Mesothelial cell of epicardium (in vitro differentiated cells): ENCODE results near the gene NFATC2. TPM values are rescaled to one million over a fixed set of nuclear protein-coding genes. Genes with fewer than 3 reads are reported as not detected.

Source experiments
- DNase-seq, 2 experiments: peaks; one replicate each; pipeline ENCODE4 v3.0.0; 2021; ENCODE audit warnings: low spot score in 2 of 2; ENCODE audit not compliant: unreplicated experiment in 2 of 2
- H3K27ac Mint-ChIP-seq: 2 replicates; pipeline ENCODE4 v1.8.0; 2021; ENCODE audit warnings: mixed read lengths
- H3K27me3 Mint-ChIP-seq: 2 replicates; pipeline ENCODE4 v1.8.0; 2021; ENCODE audit warnings: low read depth, mixed read lengths
- H3K36me3 Mint-ChIP-seq: 2 replicates; pipeline ENCODE4 v1.8.0; 2021; ENCODE audit warnings: mixed read lengths
- H3K4me1 Mint-ChIP-seq: 2 replicates; pipeline ENCODE4 v1.8.0; 2021; ENCODE audit warnings: mixed read lengths
- H3K4me3 Mint-ChIP-seq: 2 replicates; pipeline ENCODE4 v1.8.0; 2021; ENCODE audit warnings: mild to moderate bottlenecking, moderate library complexity, mixed read lengths
- H3K9me3 Mint-ChIP-seq: 2 replicates; pipeline ENCODE4 v1.8.0; 2021; ENCODE audit warnings: mixed read lengths
- CTCF ChIP-seq: fragments of 200-600 bp; sonication (generic); IDR thresholded peaks from one replicate; pipeline ENCODE4 v1.5.0; 2021; ENCODE audit warnings: antibody characterized with exemption; ENCODE audit not compliant: unreplicated experiment
- total RNA-seq: library from RNA; stranded (reverse); gene quantifications from 3 replicates; pipeline ENCODE4 v1.2.1, GENCODE V29; 2021

NFATC2 gene
- total RNA-seq, 1 donor from 2014 or later, result 14.0 TPM

GRCh38 chr20:51419231-51419630 is 123.3 kb downstream of the NFATC2 start:
- no peak overlapping the region for H3K4me3 Mint-ChIP-seq
- H3K9me3 Mint-ChIP-seq, result no peaks in the 10 kb centered on the region
- no peaks in the 10 kb centered on the region for H3K27me3 Mint-ChIP-seq
- no peak for DNase-seq
- no peak for TF ChIP-seq CTCF
- no peak overlapping the region for H3K27ac Mint-ChIP-seq
- peaks cover 5% of the 10 kb centered on the region for H3K36me3 Mint-ChIP-seq
- H3K4me1 Mint-ChIP-seq, result peaks cover 24% of the 10 kb centered on the region

- no peak for TF ChIP-seq CTCF
- DNase-seq, result no peak
- H3K27me3 Mint-ChIP-seq, result no peaks in the 10 kb centered on the region
- no peak overlapping the region for H3K27ac Mint-ChIP-seq
- peaks cover 16% of the 10 kb centered on the region for H3K4me1 Mint-ChIP-seq
- no peak overlapping the region for H3K4me3 Mint-ChIP-seq
- no peaks in the 10 kb centered on the region for H3K9me3 Mint-ChIP-seq
- peaks cover 5% of the 10 kb centered on the region for H3K36me3 Mint-ChIP-seq
These were observed 124.4 kb downstream of the NFATC2 start for GRCh38 chr20:51418137-51418529.

- H3K9me3 Mint-ChIP-seq, result no peaks in the 10 kb centered on the region
- peaks cover 5% of the 10 kb centered on the region for H3K36me3 Mint-ChIP-seq
These were observed 125.0 kb downstream of the NFATC2 start for GRCh38 chr20:51417250-51418136.

GRCh38 chr20:51416532-51417249 is 125.8 kb downstream of the NFATC2 start:
- Mint-ChIP-seq H3K9me3 (no peaks in the 10 kb centered on the region), H3K27me3 (no peaks in the 10 kb centered on the region), H3K4me1 (peaks cover 18% of the 10 kb centered on the region), H3K36me3 (peaks cover 5% of the 10 kb centered on the region), H3K27ac (peak overlapping the region; percentile 81), H3K4me3 (no peak overlapping the region)
- TF ChIP-seq CTCF, result no peak
- DNase-seq, result no peak

More at GRCh38 chr20:51417250-51418136, 125.0 kb downstream of the NFATC2 start:
- H3K27me3 Mint-ChIP-seq, result no peaks in the 10 kb centered on the region
- H3K27ac Mint-ChIP-seq, result peak overlapping the region; percentile 81
- no peak for DNase-seq
- TF ChIP-seq CTCF, result no peak
- H3K4me1 Mint-ChIP-seq, result peaks cover 18% of the 10 kb centered on the region
- peak overlapping the region; percentile 39 for H3K4me3 Mint-ChIP-seq

GRCh38 chr20:51413857-51414256 is 128.7 kb downstream of the NFATC2 start:
- DNase-seq, result no peak
- no peak for TF ChIP-seq CTCF
- Mint-ChIP-seq H3K27ac (no peak overlapping the region), H3K4me3 (no peak overlapping the region), H3K4me1 (peaks cover 14% of the 10 kb centered on the region), H3K27me3 (no peaks in the 10 kb centered on the region), H3K9me3 (peaks cover 4% of the 10 kb centered on the region), H3K36me3 (peaks cover 14% of the 10 kb centered on the region)
